ENCODE data around the gene PI4K2B.
"Not testable (repeated sequence)": the region's sequence is repeated elsewhere in the genome, so short reads cannot be mapped to it uniquely, and the experiment has no call there.

Gene PI4K2B

GRCh38 chr4:25245181-25245580, 11.3 kb downstream of the PI4K2B start:
- DNase-seq = no peak

- no peak for DNase-seq
Observed at GRCh38 chr4:25246680-25247611, 13.1 kb downstream of the PI4K2B start.

DNA sequence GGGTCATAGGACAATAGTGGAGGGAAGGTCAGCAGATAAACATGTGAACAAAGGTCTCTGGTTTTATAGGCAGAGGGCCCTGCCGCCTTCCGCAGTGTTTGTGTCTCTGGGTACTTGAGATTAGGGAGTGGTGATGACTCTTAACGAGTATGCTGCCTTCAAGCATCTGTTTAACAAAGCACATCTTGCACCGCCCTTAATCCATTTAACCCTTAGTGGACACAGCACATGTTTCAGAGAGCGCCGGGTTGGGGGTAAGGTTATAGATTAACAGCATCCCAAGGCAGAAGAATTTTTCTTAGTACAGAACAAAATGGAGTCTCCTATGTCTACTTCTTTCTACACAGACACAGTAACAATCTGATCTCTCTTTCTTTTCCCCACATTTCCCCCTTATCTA, 15.0 kb downstream of the PI4K2B start:
- DNase-seq = not testable (repeated sequence)

- DNase-seq = not testable (repeated sequence)
Observed at GRCh38 chr4:25249494-25249893, 15.7 kb downstream of the PI4K2B start.

GRCh38 chr4:25252230-25253070, 18.6 kb downstream of the PI4K2B start:
- DNase-seq = no peak

- no peak for DNase-seq
Observed at GRCh38 chr4:25253071-25253445, 19.2 kb downstream of the PI4K2B start.

DNA sequence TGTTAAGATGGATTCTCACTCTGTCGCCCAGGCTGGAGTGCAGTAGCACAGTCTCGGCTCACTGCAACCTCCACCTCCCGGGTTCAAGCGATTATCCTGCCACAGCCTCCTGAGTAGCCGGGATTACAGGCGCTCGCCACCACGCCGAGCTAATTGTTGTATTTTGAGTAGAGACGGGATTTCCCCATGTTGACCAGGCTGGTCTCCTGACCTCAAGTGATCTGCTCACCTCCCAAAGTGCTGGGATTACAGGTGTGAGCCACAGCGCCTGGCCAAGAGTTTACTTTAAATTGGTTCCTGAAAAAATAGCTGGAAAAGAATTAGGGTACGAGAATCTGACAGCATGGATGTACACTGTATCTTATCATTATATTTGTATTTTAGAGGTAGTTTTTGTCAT, 20.0 kb downstream of the PI4K2B start:
- DNase-seq = not testable (repeated sequence)

DNA sequence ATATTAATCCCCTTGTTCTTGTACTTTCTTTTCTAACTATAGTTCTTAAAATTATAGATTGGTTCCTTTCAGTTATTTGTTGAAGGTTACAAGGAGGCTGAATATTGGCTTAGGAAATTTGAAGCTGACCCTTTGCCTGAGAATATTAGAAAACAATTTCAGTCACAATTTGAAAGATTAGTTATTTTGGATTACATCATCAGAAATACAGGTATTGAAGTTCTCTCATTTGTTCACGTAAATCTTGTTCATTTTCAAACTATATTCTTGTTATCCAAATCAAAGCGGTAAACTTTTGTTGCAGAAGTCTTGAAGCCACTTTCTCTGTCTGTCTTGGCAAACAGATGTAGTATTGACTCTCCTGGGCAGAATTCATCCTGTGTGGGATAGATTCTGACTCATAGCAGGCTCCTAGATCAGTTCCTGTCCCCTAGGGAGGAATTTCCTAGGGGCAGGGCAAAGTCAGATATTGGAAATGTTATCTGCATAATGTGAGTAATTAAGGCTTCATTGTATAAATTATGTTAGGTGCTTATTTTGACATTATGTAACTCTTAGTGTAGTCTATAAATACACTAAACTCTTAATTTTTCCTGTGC, 25.2 kb downstream of the PI4K2B start:
- no peak for DNase-seq

- DNase-seq = no peak
Observed at GRCh38 chr4:25271866-25272265, 38.0 kb downstream of the PI4K2B start.

GRCh38 chr4:25280210-25280609, 46.4 kb downstream of the PI4K2B start:
- no peak for DNase-seq

DNA sequence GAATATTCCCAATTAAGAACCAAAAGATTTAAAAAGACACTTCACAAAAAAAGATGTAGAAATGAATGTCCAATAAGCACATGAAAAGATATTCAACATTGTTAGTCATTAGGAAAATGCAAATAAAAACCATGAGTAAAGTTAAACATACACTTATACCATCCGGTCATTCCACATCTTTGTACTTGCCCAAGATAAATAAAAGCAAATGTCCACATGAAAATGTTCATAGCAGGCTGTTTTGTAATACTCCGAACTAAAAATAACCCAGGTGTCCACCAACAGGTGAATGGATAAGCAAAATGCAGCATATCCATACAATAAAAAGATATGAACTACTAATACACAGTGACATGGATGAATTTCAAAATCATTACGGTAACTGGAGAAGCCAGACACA, 50.1 kb downstream of the PI4K2B start:
- no peak for DNase-seq

GRCh38 chr4:25284466-25284865, 50.6 kb downstream of the PI4K2B start:
- no peak for DNase-seq

DNA sequence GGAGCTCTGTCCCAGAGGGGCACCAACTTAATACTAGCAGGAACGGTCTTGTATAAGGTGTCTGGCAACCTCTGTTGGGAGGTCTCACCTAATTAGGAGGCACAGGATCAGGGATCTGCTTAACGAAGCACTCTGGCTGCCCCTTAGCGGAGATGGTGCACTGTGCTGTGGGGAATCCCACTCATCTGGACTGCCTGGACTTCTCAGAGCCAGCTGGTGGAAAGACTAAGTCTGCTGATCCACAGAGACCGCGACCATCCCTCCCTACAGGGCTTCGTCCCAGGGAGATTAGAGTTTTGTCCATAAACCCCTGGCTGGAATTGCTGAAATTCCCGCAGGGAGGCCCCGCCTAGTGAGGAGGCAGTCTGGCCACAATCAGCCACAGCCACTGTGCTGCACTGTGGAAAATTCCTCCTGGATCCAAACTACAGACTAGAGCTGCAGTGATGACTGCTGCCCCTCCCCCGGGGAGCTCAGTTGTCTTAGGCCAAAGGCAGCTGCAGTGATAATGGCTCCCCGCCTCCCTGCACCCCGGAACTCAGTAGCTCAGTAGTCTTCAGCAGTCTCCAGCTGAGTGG, 56.7 kb downstream of the PI4K2B start:
- DNase-seq = no peak

DNA sequence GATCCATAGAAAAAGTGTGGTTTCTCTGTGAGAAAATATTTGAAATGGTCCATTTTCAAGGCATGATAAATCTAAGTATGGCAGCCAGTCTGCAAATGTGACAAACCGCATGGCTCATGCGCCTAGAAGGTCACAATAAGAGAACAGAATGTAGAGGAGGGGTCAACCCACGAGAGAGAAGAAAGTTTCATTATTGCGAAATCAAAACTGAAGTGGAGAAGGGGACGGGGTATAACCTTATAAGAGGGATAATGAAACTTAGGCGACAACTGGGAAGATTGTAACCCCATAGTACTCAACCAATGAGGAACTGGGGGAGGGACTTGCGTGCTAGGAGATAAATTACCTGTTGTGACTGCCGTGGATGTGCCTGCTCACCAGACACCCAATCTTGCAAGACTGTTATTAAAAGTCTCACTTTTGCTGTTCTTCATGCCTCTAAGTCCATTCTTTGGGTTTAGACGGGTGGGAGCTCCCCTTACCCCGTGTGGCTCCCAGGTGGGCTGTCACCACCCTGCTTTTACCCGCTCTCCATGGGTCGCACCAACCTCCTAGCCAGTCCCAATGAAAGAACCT, 57.4 kb downstream of the PI4K2B start:
- DNase-seq = no peak

GRCh38 chr4:25297528-25298242, 63.9 kb downstream of the PI4K2B start:
- DNase-seq = no peak

GRCh38 chr4:25299476-25300203, 65.8 kb downstream of the PI4K2B start:
- no peak for DNase-seq

DNA sequence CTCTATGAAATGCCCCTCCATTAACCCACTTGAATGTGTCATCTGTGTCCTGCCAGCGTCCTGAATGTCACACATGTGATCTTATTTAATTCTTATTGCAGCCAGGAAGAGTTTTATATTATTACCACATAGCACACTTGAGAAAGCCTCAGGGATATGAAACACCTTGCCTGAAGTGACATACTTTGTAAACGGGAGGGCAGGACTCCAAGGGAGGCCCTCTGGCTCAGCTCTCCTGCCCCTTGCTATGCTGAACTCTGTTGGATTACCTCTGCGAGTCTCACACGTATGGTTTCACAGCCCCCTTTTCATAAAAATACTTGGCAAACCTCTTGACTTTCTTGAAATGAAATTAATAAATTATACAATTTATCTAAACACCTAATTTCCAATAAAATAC, 67.6 kb downstream of the PI4K2B start:
- DNase-seq = no peak

DNA sequence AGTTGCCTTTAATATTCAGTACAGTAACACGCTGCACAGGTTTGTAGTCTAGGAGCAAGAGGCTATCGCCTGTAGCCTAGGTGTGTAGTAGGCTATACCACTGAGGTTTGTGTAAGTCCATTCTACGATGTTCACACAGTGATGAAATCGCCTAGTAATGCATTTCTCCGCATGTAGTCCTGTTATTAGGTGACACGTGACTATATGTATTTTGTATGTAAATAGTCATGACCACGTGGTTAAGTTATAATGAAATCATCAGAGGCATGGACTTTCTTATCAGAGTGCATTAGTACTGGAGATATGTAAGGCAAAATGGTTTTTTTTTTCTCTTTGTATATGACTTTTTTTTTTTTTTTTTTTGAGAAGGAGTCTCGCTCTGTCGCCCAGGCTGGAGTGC, 68.8 kb downstream of the PI4K2B start:
- no peak for DNase-seq

DNA sequence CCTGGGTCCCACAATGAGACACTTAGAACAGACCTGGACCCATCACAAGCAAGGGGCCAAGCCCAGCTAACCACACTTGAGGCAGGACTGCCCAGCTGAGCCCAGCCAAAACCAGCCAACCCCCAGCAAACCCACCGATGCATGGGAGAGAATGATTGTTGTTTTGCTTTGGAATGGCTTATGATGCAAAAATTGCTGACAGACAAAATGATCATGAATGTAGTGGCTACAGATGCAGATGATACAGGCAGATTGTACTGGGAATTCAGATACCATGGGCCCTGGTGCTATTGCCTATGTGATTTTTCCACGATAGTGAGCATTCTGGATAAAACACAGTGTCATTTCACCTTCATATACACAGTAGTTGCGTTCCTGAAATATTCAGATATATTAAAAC, 69.7 kb downstream of the PI4K2B start:
- DNase-seq = no peak

DNA sequence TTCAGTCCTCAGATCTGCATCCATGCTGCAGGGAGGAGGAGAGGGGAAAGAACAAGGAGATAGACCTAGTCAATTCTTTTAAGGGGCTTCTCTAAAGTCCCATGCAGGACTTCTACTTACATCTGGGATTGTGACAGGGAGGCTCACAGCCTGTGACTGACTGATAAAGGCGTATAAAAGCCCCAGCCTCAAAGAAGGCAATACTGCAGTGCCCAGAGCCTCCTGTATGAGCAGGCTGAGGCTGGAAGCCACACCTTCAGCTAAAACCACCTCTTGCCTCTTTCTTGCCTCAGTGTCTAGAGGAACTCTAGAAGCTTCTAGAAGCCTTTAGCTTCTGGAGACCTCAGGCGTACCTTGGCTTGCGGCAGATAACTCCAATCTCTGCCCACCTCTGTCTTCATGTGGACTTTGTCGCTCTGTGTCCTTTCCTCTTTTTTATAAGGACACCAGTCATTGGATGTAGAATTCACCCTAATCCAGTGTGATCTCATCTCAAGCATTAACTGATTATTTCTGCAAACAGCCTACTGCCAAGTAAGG, 72.8 kb downstream of the PI4K2B start:
- DNase-seq = no peak

- no peak for DNase-seq
Observed at GRCh38 chr4:25307596-25307995, 73.8 kb downstream of the PI4K2B start.

Data from NCI-H1092 treated with DMSO at 0.1 percent for 48 hours (cell line).